ENCODE results near the gene ETFB. TPM values are rescaled to one million over a fixed set of nuclear protein-coding genes. Genes with fewer than 3 reads are reported as not detected.

The ETFB gene
- total and polyA plus RNA-seq, 9 of the 15 experiments (the other 6 are each of a cell fraction or from before 2014, with no cell fraction given): 18.1 to 143 (median 96.1) TPM

DNA sequence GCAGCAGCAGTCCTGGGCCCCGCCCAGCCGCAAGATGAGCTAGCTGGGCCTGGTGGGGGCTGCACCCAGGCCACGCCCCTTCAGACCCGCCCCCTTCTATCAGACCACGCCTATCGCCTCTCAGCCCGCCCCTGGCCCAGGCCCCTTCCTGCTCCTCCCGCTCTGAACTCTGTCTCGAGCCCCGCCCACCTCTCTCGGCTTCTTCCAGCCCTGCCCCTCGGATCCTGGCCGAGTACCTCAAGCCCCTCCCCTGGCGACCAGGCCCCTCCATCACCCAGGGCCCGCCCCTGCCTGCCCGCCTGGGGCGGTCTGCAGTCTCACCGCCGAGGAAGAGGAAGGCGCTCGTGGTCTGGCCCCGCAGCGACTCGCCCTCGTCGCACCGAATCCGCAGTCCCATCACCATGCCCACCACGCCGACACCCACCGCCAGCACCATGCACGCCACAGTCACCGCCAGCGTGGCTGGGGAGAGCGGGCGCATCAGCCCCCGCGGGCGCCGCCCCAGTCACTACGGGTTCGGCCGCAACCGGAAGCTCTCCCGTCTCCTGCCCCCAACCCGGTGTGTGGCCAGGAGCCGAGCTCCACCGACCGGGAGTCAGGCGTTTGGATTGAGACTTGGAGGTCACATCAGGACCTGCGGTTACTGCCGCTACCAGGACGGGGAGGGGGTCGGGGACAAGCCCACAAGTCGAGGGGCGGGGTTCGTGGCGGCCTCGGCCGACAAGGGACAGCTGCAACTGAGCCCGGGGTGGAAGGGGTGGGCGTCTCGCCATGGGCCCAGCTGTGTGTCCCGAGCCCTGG lies 1.6 kb upstream of the ETFB start (continued):
- TF ChIP-seq, protein P1, sequence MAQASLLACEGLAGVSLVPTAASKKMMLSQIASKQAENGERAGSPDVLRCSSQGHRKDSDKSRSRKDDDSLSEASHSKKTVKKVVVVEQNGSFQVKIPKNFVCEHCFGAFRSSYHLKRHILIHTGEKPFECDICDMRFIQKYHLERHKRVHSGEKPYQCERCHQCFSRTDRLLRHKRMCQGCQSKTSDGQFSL (CRISPR knock-in tag; IDR thresholded peaks at IDR 0.05): 0 out of 2 replicates have a peak, but pooled peaks have one; percentile 63
- TF ChIP-seq, protein P1 (tag; IDR thresholded peaks at IDR 0.05): no peak; a peak in 1 of 4 replicates
- TF ChIP-seq RB1 (IDR thresholded peaks at IDR 0.05; ENCODE audit: low read depth): peak; percentile 68
- no peak; the same call in 1 of the 2 replicates for TF ChIP-seq GTF2E2 (tag; IDR thresholded peaks at IDR 0.05)
- TF ChIP-seq, protein P2, sequence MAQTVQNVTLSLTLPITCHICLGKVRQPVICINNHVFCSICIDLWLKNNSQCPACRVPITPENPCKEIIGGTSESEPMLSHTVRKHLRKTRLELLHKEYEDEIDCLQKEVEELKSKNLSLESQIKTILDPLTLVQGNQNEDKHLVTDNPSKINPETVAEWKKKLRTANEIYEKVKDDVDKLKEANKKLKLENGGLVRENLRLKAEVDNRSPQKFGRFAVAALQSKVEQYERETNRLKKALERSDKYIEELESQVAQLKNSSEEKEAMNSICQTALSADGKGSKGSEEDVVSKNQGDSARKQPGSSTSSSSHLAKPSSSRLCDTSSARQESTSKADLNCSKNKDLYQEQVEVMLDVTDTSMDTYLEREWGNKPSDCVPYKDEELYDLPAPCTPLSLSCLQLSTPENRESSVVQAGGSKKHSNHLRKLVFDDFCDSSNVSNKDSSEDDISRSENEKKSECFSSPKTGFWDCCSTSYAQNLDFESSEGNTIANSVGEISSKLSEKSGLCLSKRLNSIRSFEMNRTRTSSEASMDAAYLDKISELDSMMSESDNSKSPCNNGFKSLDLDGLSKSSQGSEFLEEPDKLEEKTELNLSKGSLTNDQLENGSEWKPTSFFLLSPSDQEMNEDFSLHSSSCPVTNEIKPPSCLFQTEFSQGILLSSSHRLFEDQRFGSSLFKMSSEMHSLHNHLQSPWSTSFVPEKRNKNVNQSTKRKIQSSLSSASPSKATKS (CRISPR knock-in tag; IDR thresholded peaks at IDR 0.05): no peak
- TF ChIP-seq, protein P3, sequence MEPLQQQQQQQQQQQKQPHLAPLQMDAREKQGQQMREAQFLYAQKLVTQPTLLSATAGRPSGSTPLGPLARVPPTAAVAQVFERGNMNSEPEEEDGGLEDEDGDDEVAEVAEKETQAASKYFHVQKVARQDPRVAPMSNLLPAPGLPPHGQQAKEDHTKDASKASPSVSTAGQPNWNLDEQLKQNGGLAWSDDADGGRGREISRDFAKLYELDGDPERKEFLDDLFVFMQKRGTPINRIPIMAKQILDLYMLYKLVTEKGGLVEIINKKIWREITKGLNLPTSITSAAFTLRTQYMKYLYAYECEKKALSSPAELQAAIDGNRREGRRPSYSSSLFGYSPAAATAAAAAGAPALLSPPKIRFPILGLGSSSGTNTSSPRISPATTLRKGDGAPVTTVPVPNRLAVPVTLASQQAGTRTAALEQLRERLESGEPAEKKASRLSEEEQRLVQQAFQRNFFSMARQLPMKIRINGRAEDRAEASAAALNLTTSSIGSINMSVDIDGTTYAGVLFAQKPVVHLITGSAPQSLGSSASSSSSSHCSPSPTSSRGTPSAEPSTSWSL (CRISPR knock-in tag; IDR thresholded peaks at IDR 0.05; ENCODE audit: borderline replicate concordance): no peak
- TF ChIP-seq RNF2 (IDR thresholded peaks at IDR 0.05): peak; percentile 58; the same call in 1 of the 2 replicates
- peak; percentile 92 for TF ChIP-seq HNRNPL (IDR thresholded peaks at IDR 0.05; ENCODE audit: low read depth, low read length)
- peak; percentile 59; the same call in 1 of the 2 replicates for TF ChIP-seq MXI1 (IDR thresholded peaks at IDR 0.05; ENCODE audit: low read depth, low read length)
- peak; percentile 87; the same call in 1 of the 2 replicates for TF ChIP-seq HDGF (IDR thresholded peaks at IDR 0.05)
- TF ChIP-seq ZNF133 (CRISPR knock-in tag; IDR thresholded peaks at IDR 0.05): no peak
- TF ChIP-seq ZNF224 (CRISPR knock-in tag; IDR thresholded peaks at IDR 0.05): no peak
- peak; percentile 89; a peak in 3 of 4 replicates for TF ChIP-seq MAZ (CRISPR knock-in tag; conservative IDR thresholded peaks at IDR 0.05 in 1 of 2, IDR thresholded peaks at IDR 0.05 in 1 of 2)
- TF ChIP-seq BACH1 (tag; IDR thresholded peaks at IDR 0.05): no peak
- no peak for TF ChIP-seq MECOM (CRISPR knock-in tag; IDR thresholded peaks at IDR 0.05)
- TF ChIP-seq SRSF3 (IDR thresholded peaks at IDR 0.05; ENCODE audit: insufficient read depth, low read length): no peak
- TF ChIP-seq, protein P4, sequence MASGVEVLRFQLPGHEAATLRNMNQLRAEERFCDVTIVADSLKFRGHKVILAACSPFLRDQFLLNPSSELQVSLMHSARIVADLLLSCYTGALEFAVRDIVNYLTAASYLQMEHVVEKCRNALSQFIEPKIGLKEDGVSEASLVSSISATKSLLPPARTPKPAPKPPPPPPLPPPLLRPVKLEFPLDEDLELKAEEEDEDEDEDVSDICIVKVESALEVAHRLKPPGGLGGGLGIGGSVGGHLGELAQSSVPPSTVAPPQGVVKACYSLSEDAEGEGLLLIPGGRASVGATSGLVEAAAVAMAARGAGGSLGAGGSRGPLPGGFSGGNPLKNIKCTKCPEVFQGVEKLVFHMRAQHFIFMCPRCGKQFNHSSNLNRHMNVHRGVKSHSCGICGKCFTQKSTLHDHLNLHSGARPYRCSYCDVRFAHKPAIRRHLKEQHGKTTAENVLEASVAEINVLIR (CRISPR knock-in tag; IDR thresholded peaks at IDR 0.05): no peak
- TF ChIP-seq YY1 (IDR thresholded peaks at IDR 0.05; ENCODE audit: borderline replicate concordance in 1 of 3, control insufficient read depth in 1 of 3, extremely low read depth in 1 of 3, insufficient read depth in 3 of 3, insufficient read length in 1 of 3, insufficient replicate concordance in 2 of 3, low read depth in 1 of 3, low read length in 2 of 3): peak in 1 of 3 experiments; percentile 31
- TF ChIP-seq DACH1 (IDR thresholded peaks at IDR 0.05; ENCODE audit: partially characterized antibody): no peak
- TF ChIP-seq ZNF57 (CRISPR knock-in tag; IDR thresholded peaks at IDR 0.05): no peak
- TF ChIP-seq CSDE1 (IDR thresholded peaks at IDR 0.05): no peak
- TF ChIP-seq U2AF2 (optimal IDR thresholded peaks at IDR 0.05; ENCODE audit: low read depth, low read length): no peak
- TF ChIP-seq BHLHE40 (IDR thresholded peaks at IDR 0.05; ENCODE audit: low read length): peak; percentile 26; the same call in 1 of the 2 replicates

Data from K562 (cell line).